HG03520 (cell line): ENCODE data around the gene WDSUB1.

Experiments used
- ATAC-seq: cut with Tn5 transposase; IDR thresholded peaks from one replicate; pipeline ENCODE4 v1.9.1; 2021; ENCODE audit warnings: mild to moderate bottlenecking, moderate library complexity; ENCODE audit not compliant: unreplicated experiment

Gene WDSUB1

GRCh38 chr2:159199761-159200465 is 86.6 kb downstream of the WDSUB1 start:
- no peak for ATAC-seq

GRCh38 chr2:159199236-159199635 is 87.3 kb downstream of the WDSUB1 start:
- no peak for ATAC-seq

GRCh38 chr2:159196393-159196925 is 90.0 kb downstream of the WDSUB1 start:
- ATAC-seq: no peak

GRCh38 chr2:159195697-159196096 is 90.8 kb downstream of the WDSUB1 start:
- ATAC-seq: no peak

- ATAC-seq: no peak
Observed at GRCh38 chr2:159194241-159194640, 92.3 kb downstream of the WDSUB1 start.

- no peak for ATAC-seq
Observed at GRCh38 chr2:159193791-159194190, 92.7 kb downstream of the WDSUB1 start.

GRCh38 chr2:159192371-159192918 is 94.1 kb downstream of the WDSUB1 start:
- ATAC-seq: no peak

- no peak for ATAC-seq
Observed at GRCh38 chr2:159188449-159188848, 98.1 kb downstream of the WDSUB1 start.

- no peak for ATAC-seq
Observed at GRCh38 chr2:159187106-159187505, 99.4 kb downstream of the WDSUB1 start.

GRCh38 chr2:159186462-159186861 is 100.0 kb downstream of the WDSUB1 start:
- ATAC-seq: no peak
